ENCODE measurements around the gene EYA4. TPM values are rescaled to one million over a fixed set of nuclear protein-coding genes. Genes with fewer than 3 reads are reported as not detected.

The EYA4 gene
- total RNA-seq, 1 donor from 2014 or later, result 9.7 TPM

DNA sequence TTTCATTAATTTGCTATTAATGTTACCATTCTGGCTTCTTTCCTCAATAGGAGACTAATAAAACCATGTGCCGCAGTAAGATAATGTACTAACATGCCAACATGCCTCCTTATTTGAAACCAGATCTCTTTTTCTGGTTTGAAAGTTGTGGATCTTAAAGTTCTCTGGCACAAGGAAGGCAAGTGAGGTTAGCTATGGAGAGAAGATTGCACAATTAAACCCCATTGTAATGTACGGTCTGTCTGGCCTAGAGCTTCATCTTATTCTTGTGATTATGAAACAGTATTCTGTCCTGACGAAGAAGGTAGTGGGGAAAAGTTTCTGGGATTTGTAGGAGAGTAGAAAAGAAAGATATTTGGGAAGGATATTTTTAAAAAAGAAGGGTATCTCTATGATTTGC, 68.4 kb downstream of the EYA4 start:
- no peaks in the 10 kb centered on the region for H3K36me3 ChIP-seq (ENCODE audit: control insufficient read depth, insufficient read depth, low read length)
- FAIRE-seq (no peak), DNase-seq (ENCODE audit: low read depth) (peak; percentile 18)
- H3K4me3 ChIP-seq (ENCODE audit: low read depth, low read length), result no peak overlapping the region
- TF ChIP-seq, protein P1, sequence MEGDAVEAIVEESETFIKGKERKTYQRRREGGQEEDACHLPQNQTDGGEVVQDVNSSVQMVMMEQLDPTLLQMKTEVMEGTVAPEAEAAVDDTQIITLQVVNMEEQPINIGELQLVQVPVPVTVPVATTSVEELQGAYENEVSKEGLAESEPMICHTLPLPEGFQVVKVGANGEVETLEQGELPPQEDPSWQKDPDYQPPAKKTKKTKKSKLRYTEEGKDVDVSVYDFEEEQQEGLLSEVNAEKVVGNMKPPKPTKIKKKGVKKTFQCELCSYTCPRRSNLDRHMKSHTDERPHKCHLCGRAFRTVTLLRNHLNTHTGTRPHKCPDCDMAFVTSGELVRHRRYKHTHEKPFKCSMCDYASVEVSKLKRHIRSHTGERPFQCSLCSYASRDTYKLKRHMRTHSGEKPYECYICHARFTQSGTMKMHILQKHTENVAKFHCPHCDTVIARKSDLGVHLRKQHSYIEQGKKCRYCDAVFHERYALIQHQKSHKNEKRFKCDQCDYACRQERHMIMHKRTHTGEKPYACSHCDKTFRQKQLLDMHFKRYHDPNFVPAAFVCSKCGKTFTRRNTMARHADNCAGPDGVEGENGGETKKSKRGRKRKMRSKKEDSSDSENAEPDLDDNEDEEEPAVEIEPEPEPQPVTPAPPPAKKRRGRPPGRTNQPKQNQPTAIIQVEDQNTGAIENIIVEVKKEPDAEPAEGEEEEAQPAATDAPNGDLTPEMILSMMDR (IDR thresholded peaks at IDR 0.05; ENCODE audit: insufficient read depth, low read length, severe bottlenecking), result no peak
- no peaks in the 10 kb centered on the region for H3K27me3 ChIP-seq (ENCODE audit: control insufficient read depth, insufficient read depth, low read length)

DNA sequence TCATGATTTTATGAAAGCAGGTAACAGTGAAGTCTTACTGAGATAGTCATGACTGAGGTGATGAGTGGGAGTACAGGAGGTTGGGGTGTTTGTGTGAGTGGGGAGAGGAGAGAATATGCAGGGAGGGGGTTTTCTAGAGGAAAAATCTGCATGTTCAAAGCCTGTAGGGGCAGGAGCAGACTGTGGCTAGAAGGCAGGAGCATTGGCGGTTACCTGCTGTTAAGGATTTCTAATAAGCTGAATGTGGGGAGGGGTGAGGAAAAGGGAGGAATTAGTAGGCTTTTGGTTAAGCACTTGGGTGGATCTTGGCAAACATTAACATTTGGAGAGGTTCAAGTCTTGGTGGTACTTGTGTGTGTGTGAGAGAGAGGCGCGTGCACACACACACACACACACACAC, 70.8 kb downstream of the EYA4 start:
- no peaks in the 10 kb centered on the region for H3K36me3 ChIP-seq (ENCODE audit: control insufficient read depth, insufficient read depth, low read length)
- TF ChIP-seq, protein P1 (IDR thresholded peaks at IDR 0.05; ENCODE audit: insufficient read depth, low read length, severe bottlenecking), result no peak
- no peaks in the 10 kb centered on the region for H3K27me3 ChIP-seq (ENCODE audit: control insufficient read depth, insufficient read depth, low read length)
- H3K4me3 ChIP-seq (ENCODE audit: low read depth, low read length), result no peak overlapping the region
- DNase-seq (ENCODE audit: low read depth), result no peak
- no peak for FAIRE-seq

DNA sequence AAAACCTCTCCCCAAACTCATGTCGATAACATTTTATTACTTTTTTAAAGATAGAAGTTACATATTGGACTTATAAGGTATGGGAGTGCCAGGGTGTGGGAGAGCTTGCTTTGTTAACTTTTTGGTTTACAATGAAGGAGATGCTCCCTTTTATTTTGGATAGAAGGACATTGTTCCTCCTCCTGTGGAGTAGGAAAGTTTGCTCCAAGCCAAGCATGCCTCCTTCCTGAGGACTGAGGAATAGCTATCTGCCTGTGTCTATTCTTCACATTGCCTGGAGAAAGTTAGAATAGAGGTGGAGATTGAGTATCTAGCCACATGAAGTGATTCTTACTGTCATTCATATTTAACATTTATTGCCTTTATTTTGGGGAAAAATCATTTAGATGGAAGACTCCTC, 71.9 kb downstream of the EYA4 start:
- TF ChIP-seq, protein P1 (IDR thresholded peaks at IDR 0.05; ENCODE audit: insufficient read depth, low read length, severe bottlenecking), result no peak
- no peak for DNase-seq (ENCODE audit: low read depth)
- no peak for FAIRE-seq
- Histone ChIP-seq H3K36me3 (ENCODE audit: control insufficient read depth, insufficient read depth, low read length) (no peaks in the 10 kb centered on the region), H3K4me3 (ENCODE audit: low read depth, low read length) (no peak overlapping the region), H3K27me3 (ENCODE audit: control insufficient read depth, insufficient read depth, low read length) (no peaks in the 10 kb centered on the region)

DNA sequence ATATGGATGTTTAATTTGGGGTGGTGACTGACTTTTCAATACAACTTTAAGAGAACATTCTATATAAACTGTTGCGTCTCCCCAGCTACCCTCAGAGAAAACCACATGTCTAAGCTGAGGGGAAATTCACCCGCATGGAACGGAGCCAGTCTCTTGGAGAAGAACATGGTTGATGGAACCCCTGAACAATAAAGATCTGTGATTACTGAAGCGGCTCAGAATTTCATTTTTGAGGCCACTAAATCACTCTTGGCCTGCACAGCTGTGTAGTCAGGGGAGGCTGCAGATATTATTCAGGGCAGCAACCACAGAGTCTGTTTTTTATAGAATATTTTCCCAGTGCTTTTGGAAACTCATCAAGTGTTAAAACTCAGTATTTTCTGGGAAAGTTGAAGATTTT, 73.8 kb downstream of the EYA4 start:
- no peak overlapping the region for H3K4me3 ChIP-seq (ENCODE audit: low read depth, low read length)
- TF ChIP-seq, protein P1 (IDR thresholded peaks at IDR 0.05; ENCODE audit: insufficient read depth, low read length, severe bottlenecking), result no peak
- no peaks in the 10 kb centered on the region for H3K36me3 ChIP-seq (ENCODE audit: control insufficient read depth, insufficient read depth, low read length)
- FAIRE-seq (no peak), DNase-seq (ENCODE audit: low read depth) (no peak)
- no peaks in the 10 kb centered on the region for H3K27me3 ChIP-seq (ENCODE audit: control insufficient read depth, insufficient read depth, low read length)

DNA sequence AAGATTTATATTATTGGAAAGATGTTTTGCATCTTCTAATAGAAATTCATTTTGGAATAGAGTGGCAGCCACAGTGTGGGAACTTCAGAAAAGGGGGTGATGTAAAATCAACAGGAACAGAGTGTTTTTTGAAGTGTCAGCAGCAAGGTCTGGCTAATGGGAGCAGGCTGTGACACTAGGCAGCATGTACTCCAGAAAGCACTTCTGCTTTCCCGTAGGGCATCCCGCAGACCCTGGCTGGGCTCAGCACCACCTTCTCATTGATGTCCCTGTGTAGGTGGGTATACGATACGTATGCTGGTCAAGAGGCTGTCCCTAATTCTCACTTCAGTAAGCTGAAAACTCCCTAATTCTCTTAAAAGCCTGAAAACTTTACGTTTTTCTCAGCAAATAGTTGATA, 74.7 kb downstream of the EYA4 start:
- FAIRE-seq (no peak), DNase-seq (ENCODE audit: low read depth) (no peak)
- TF ChIP-seq, protein P1 (IDR thresholded peaks at IDR 0.05; ENCODE audit: insufficient read depth, low read length, severe bottlenecking), result no peak
- H3K36me3 ChIP-seq (ENCODE audit: control insufficient read depth, insufficient read depth, low read length), result no peaks in the 10 kb centered on the region
- no peak overlapping the region for H3K4me3 ChIP-seq (ENCODE audit: low read depth, low read length)
- no peaks in the 10 kb centered on the region for H3K27me3 ChIP-seq (ENCODE audit: control insufficient read depth, insufficient read depth, low read length)

DNA sequence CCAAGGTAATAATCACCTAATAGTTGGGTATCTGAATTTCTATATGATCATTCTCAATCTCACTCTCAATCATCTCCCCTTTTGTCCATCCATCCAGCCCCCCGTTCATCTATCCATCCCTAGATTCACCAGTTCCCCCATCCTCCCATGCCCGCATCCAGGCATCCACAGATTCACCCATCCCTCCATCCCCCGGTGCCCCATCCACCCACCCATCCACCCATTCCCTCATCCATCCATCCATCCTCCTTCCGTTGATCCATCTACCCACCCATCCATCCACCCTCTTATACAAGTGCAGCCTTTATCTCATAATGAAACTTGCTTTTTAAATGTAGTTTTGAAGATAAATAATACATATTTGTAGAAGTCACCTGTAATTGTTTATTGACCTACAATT, 76.5 kb downstream of the EYA4 start:
- FAIRE-seq (no peak), DNase-seq (ENCODE audit: low read depth) (no peak)
- Histone ChIP-seq H3K36me3 (ENCODE audit: control insufficient read depth, insufficient read depth, low read length) (no peaks in the 10 kb centered on the region), H3K27me3 (ENCODE audit: control insufficient read depth, insufficient read depth, low read length) (no peaks in the 10 kb centered on the region), H3K4me3 (ENCODE audit: low read depth, low read length) (no peak overlapping the region)
- TF ChIP-seq, protein P1 (IDR thresholded peaks at IDR 0.05; ENCODE audit: insufficient read depth, low read length, severe bottlenecking), result no peak

Measured in bronchial epithelial cell (primary cell).